Neural crest cell (in vitro differentiated cells): ENCODE data around the gene DNAJC18. TPM values are rescaled to one million over a fixed set of nuclear protein-coding genes. Genes with fewer than 3 reads are reported as not detected.
"Not testable (repeated sequence)": the region's sequence is repeated elsewhere in the genome, so short reads cannot be mapped to it uniquely, and the experiment has no call there.

Experiments used
- DNase-seq: peaks from one replicate; pipeline ENCODE4 v3.0.0; 2021; ENCODE audit warnings: low read depth, mixed read lengths, low spot score
- H3K27ac Mint-ChIP-seq: one replicate; pipeline ENCODE4 v1.8.0; 2021; ENCODE audit warnings: mild to moderate bottlenecking, mixed read lengths; ENCODE audit not compliant: unreplicated experiment
- H3K27me3 Mint-ChIP-seq: 2 replicates; pipeline ENCODE4 v1.8.0; 2021; ENCODE audit warnings: low read depth, mild to moderate bottlenecking, mixed read lengths
- H3K36me3 Mint-ChIP-seq: 2 replicates; pipeline ENCODE4 v1.8.0; 2021; ENCODE audit warnings: low read depth, mild to moderate bottlenecking, mixed read lengths
- H3K4me1 Mint-ChIP-seq: 2 replicates; pipeline ENCODE4 v1.8.0; 2021; ENCODE audit warnings: mixed read lengths
- H3K4me3 Mint-ChIP-seq: one replicate; pipeline ENCODE4 v1.8.0; 2021; ENCODE audit warnings: mild to moderate bottlenecking, mixed read lengths
- H3K9me3 Mint-ChIP-seq: 2 replicates; pipeline ENCODE4 v1.8.0; 2021; ENCODE audit warnings: mixed read lengths
- CTCF ChIP-seq: fragments of 200-600 bp; sonication (generic); conservative IDR thresholded peaks from 2 replicates; pipeline ENCODE4 v1.5.0; 2021; ENCODE audit warnings: antibody characterized with exemption, mild to moderate bottlenecking
- long read RNA-seq: library from polyadenylated mRNA; unstranded; transcript quantifications from one replicate; pipeline ENCODE4 v2.0.0, GENCODE V29; 2020
- total RNA-seq: library from RNA; stranded (reverse); gene quantifications from 2 replicates; pipeline ENCODE4 v1.2.1, GENCODE V29; 2021

The DNAJC18 gene
- total RNA-seq = 27.9 and 32.5 TPM in 2 replicates
- long read RNA-seq, full-length matches to known transcripts = 54 of 72 reads
- long read RNA-seq, partial matches to known transcripts = 6 of 72 reads
- long read RNA-seq, other reads (novel, unspliced or antisense) = 12 of 72 reads

- peak; percentile 94 for DNase-seq
- Mint-ChIP-seq H3K27me3 (peaks cover 4% of the 10 kb centered on the region), H3K4me3 (peak within 1 kb of the TSS; percentile 97), H3K9me3 (no peaks in the 10 kb centered on the region), H3K36me3 (peaks cover 6% of the 10 kb centered on the region), H3K4me1 (peaks cover 23% of the 10 kb centered on the region), H3K27ac (peak within 1 kb of the TSS; percentile 98)
- TF ChIP-seq CTCF = no peak
These were observed at the start of gene DNAJC18 for GRCh38 chr5:139439013-139439903. DNAJC18 (minus strand) TSS chr5:139439525; CDS start chr5:139439445, 80 bp downstream.

GRCh38 chr5:139488260-139488659 lies 48.9 kb upstream of the DNAJC18 start:
- Mint-ChIP-seq H3K9me3 (no peaks in the 10 kb centered on the region), H3K27ac (no peak overlapping the region), H3K4me3 (no peak overlapping the region), H3K27me3 (no peaks in the 10 kb centered on the region), H3K4me1 (peaks cover 4% of the 10 kb centered on the region), H3K36me3 (no peaks in the 10 kb centered on the region)
- TF ChIP-seq CTCF = no peak
- DNase-seq = no peak

- Mint-ChIP-seq H3K27me3 (no peaks in the 10 kb centered on the region), H3K4me1 (peaks cover 9% of the 10 kb centered on the region), H3K9me3 (no peaks in the 10 kb centered on the region), H3K4me3 (no peak overlapping the region), H3K36me3 (no peaks in the 10 kb centered on the region), H3K27ac (no peak overlapping the region)
- no peak for DNase-seq
- no peak for TF ChIP-seq CTCF
These were observed 46.9 kb upstream of the DNAJC18 start for GRCh38 chr5:139486201-139486600.

- H3K4me1 Mint-ChIP-seq, H3K9me3 Mint-ChIP-seq, H3K4me3 Mint-ChIP-seq, H3K36me3 Mint-ChIP-seq, H3K27me3 Mint-ChIP-seq, H3K27ac Mint-ChIP-seq, DNase-seq: not testable (repeated sequence)
These were observed 43.5 kb upstream of the DNAJC18 start for GRCh38 chr5:139482890-139483208.

- no peak for DNase-seq
- H3K9me3 Mint-ChIP-seq = no peaks in the 10 kb centered on the region
- no peaks in the 10 kb centered on the region for H3K36me3 Mint-ChIP-seq
- H3K27ac Mint-ChIP-seq = peak within 1 kb of the TSS; percentile 94
- H3K4me3 Mint-ChIP-seq = no peak within 1 kb of the TSS
- H3K4me1 Mint-ChIP-seq = peaks cover 9% of the 10 kb centered on the region
- no peaks in the 10 kb centered on the region for H3K27me3 Mint-ChIP-seq
- TF ChIP-seq CTCF = no peak
These were observed 42.9 kb upstream of the DNAJC18 start, which contains the start of gene STING1 for GRCh38 chr5:139482050-139482889. STING1 (minus strand) TSS chr5:139482758; CDS start chr5:139481704, 1,054 bp downstream.
